Tibial artery (tissue), 4 donors: ENCODE measurements around the gene LTO1.

Source experiments
- DNase-seq, 2 donors: peaks; one replicate each; pipeline ENCODE4 v3.0.0-alpha.2; 2019
- H3K27ac ChIP-seq, 2 donors: fragments of 200-600 bp; sonication (generic) in 1 of 2; 1 replicate in 1 of 2; 2 replicates in 1 of 2; pipeline ENCODE4 v1.5.1; 2018 to 2019; ENCODE audit warnings: mild to moderate bottlenecking in 1 of 2
- H3K27me3 ChIP-seq, 2 donors: fragments of 200-600 bp; sonication (generic) in 1 of 2; one replicate each; pipeline versions ENCODE4 v1.5.1 to v1.6.0; 2016 to 2019
- H3K36me3 ChIP-seq, 3 donors: fragments of 200-600 bp; sonication (generic) in 2 of 3; one replicate each; pipeline ENCODE4 v1.5.1; 2016 to 2019; ENCODE audit warnings: mild to moderate bottlenecking in 2 of 3
- H3K4me1 ChIP-seq, 4 donors: fragments of 200-600 bp; sonication (generic) in 2 of 4; 1 replicate in 3 of 4; 2 replicates in 1 of 4; pipeline ENCODE4 v1.5.1; 2016 to 2019
- H3K4me3 ChIP-seq, 2 donors: fragments of 200-600 bp; sonication (generic) in 1 of 2; 1 replicate in 1 of 2; 2 replicates in 1 of 2; pipeline ENCODE4 v1.5.1; 2018 to 2019; ENCODE audit warnings: mild to moderate bottlenecking in 2 of 2
- H3K9me3 ChIP-seq, 3 donors: fragments of 200-600 bp; sonication (generic) in 1 of 3; one replicate each; pipeline ENCODE4 v1.5.1; 2016 to 2019
- intact Hi-C: fragments of 100-400 bp; cut with DNase I; formaldehyde crosslinking; loops from one replicate; pipeline ENCODE4 v1.15.0; 2023; ENCODE audit warnings: low total_unique reads
- TF ChIP-seq, protein P1 (sequence below), 2 experiments: fragments of 200-600 bp in 1 of 2; fragments of 450-650 bp in 1 of 2; IDR thresholded peaks; one replicate each; pipeline ENCODE4 v1.5.1; 2017 to 2019; ENCODE audit warnings: antibody characterized with exemption in 2 of 2, mild to moderate bottlenecking in 1 of 2, moderate library complexity in 1 of 2

The LTO1 gene

DNA sequence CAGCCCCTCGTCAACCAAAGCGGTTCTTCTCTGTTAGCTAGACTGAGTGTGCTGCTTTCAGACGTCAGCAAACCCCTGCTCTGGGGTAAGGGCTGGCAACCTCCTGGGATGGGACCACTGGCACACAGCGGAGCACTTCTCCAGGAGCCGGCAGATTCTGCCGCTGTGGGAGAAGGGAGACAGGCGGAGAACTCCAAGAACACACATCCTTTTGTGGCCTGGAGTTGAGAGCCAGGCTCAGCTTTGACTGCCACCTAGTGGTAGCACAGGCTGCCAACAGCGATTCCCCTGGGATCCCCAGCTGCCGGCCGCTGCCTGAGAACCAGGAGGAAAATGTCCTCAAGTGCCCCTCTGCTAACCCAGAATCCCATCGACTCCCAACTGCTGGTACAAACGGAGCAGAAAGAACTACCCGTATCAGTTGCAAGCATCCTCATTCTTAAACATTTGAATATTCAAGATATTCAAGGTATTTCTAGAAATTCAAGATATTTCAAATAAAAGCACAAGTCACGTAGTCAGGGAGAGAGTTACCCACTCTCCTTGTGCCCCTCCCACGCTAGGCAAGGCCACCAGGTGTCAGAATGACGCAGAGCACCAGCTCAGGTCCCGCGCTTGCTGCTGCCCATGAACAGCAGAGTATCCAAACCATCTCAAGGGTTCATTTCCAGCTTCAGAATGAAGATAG lies 4.9 kb downstream of the LTO1 start:
- peak; percentile 83 to 96 for DNase-seq

DNA sequence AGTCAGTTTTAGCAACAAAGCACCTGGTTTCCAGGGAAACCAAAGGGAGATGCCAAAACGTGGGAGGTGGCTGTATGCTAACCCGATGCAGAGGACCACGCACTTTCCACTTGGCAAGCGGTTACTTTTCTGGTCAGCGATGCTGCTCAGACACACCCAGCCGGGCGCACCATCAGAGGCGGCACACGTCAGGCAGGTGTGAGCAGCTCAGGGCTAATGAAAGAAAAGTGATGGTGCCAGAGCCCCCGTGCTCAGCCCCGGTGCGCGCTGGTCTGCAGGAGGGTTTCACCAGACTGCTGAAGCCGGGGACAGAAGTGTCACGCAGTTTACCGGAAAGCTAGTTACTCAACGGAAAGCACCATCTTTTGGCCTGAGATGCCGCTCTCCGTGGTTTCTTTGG lies 5.7 kb downstream of the LTO1 start:
- H3K9me3 ChIP-seq: no peaks in the 10 kb centered on the region
- no peak for DNase-seq
- TF ChIP-seq, protein P1, sequence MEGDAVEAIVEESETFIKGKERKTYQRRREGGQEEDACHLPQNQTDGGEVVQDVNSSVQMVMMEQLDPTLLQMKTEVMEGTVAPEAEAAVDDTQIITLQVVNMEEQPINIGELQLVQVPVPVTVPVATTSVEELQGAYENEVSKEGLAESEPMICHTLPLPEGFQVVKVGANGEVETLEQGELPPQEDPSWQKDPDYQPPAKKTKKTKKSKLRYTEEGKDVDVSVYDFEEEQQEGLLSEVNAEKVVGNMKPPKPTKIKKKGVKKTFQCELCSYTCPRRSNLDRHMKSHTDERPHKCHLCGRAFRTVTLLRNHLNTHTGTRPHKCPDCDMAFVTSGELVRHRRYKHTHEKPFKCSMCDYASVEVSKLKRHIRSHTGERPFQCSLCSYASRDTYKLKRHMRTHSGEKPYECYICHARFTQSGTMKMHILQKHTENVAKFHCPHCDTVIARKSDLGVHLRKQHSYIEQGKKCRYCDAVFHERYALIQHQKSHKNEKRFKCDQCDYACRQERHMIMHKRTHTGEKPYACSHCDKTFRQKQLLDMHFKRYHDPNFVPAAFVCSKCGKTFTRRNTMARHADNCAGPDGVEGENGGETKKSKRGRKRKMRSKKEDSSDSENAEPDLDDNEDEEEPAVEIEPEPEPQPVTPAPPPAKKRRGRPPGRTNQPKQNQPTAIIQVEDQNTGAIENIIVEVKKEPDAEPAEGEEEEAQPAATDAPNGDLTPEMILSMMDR (IDR thresholded peaks at IDR 0.05): no peak
- peaks cover 11 to 77% (median 54%) of the 10 kb centered on the region in 3 donors for H3K36me3 ChIP-seq
- peak overlapping the region in 1 of 2 donors; percentile 50 for H3K27ac ChIP-seq
- intact Hi-C loops: no loop called here
- no peaks in the 10 kb centered on the region for H3K27me3 ChIP-seq
- H3K4me1 ChIP-seq: peaks cover 6 to 30% (median 20%) of the 10 kb centered on the region in 4 donors
- H3K4me3 ChIP-seq: no peak overlapping the region

More for the DNA sequence above, 4.9 kb downstream of the LTO1 start:
- intact Hi-C loops: no loop called here
- peaks cover 11 to 69% (median 46%) of the 10 kb centered on the region in 3 donors for H3K36me3 ChIP-seq
- TF ChIP-seq, protein P1 (IDR thresholded peaks at IDR 0.05): peak; percentile 91 to 97
- no peaks in the 10 kb centered on the region for H3K27me3 ChIP-seq
- no peaks in the 10 kb centered on the region for H3K9me3 ChIP-seq
- no peak overlapping the region for H3K4me3 ChIP-seq
- H3K27ac ChIP-seq: peak overlapping the region; percentile 31 to 58
- peaks cover 6 to 32% (median 22%) of the 10 kb centered on the region in 4 donors for H3K4me1 ChIP-seq

DNA sequence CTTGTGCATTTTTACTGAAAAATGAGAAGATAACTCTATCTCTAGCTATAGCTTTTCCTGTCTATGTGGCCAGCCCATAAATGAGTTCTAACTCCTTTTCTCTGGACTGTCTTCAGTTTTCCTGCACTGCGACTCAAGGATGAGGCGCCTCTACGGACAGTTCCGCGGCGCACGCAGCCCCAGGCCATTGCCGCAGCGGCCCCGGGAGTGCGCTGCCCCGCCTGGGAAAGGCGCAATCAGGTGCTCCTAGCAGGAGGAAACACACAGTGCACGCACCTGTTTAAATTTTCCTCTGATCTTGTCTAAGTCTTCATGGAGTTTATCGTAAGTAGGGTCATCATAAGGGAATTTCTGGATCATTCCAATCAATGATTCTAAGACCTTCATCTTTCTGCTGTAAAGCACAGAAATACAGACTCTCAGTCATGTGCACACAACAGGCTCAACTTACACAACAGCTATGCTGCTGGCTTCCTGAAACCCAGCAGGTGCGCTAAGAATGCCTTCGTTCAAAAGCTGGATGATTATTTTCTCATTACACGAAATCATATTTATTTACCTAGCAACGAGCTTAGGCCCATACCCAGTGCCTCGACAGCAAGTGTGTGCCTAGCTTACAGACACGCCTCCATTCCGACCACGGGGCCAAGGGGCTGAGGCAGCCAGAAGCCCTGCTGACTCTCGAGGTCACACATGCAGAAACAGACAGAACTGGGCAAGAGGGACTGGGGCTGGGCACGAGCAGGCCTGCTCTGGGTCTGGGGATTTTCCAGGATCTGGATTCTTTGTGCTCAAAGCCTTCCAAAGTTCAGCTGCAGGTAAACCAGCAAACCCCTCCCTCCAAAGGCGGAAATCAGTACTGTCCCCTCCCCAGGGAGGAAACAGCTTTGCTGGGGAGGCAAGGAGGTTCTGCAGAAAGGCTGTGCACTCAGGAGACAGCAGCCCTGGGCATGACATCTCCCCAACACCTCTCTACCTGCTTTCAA lies 7.2 kb downstream of the LTO1 start:
- TF ChIP-seq, protein P1 (IDR thresholded peaks at IDR 0.05): no peak
- H3K4me3 ChIP-seq: no peak overlapping the region
- H3K27me3 ChIP-seq: no peaks in the 10 kb centered on the region
- H3K36me3 ChIP-seq: peaks cover 11 to 92% (median 70%) of the 10 kb centered on the region in 3 donors
- intact Hi-C loops: no loop called here
- H3K9me3 ChIP-seq: no peaks in the 10 kb centered on the region
- DNase-seq: no peak
- no peak overlapping the region for H3K27ac ChIP-seq
- H3K4me1 ChIP-seq: peaks cover 0 to 14% (median 6%) of the 10 kb centered on the region in 4 donors

DNA sequence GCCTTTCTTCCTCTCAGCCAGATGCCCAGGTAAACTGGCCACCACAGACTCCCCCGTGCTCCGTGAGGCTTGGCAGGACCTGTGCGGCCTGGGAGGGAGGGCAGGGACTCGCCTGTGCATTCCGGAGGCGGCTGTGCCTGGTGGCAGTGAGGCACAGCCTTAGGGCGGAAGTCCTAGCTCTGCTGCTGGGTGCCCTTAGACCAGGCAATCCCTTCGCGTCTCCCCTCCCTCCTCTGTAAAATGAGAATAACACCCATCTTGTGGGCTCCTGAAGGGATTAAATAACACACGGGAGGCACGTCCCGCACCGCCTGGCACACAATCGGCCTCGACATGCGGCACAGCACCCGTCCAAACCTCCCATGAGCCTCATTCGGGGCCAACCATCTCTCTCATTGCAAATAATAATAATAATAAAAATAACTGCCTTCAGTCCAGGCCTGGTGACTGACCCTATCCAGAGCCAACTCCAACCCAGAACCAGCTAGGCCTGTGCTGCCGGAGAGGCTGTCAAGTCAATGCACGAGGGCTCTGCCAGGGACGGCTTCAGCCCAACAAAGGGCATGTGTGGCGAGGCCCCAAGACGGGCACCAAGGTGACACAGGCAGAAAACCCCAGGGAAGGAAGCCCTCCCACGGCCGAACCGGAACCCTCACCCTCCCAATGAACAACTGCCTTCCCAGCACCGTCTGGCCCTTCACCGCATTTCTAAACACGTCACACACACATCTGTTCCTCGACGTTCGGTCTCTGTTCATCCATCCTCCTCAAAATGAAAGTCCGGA lies 8.2 kb downstream of the LTO1 start:
- intact Hi-C loops: no loop called here
- no peak for DNase-seq
- H3K27ac ChIP-seq: no peak overlapping the region

More for the DNA sequence above, 8.2 kb downstream of the LTO1 start:
- Histone ChIP-seq H3K9me3 (no peaks in the 10 kb centered on the region), H3K4me3 (no peak overlapping the region), H3K4me1 (peaks cover 0 to 14% (median 6%) of the 10 kb centered on the region in 4 donors), H3K36me3 (peaks cover 11 to 92% (median 63%) of the 10 kb centered on the region in 3 donors), H3K27me3 (no peaks in the 10 kb centered on the region)
- TF ChIP-seq, protein P1 (IDR thresholded peaks at IDR 0.05): no peak
